Measurements from ENCODE around the gene GSDME. TPM values are rescaled to one million over a fixed set of nuclear protein-coding genes. Genes with fewer than 3 reads are reported as not detected.

Gene GSDME
- total RNA-seq, 4 donors from 2014 or later = 9.0 to 44.0 (median 14.3) TPM

DNA sequence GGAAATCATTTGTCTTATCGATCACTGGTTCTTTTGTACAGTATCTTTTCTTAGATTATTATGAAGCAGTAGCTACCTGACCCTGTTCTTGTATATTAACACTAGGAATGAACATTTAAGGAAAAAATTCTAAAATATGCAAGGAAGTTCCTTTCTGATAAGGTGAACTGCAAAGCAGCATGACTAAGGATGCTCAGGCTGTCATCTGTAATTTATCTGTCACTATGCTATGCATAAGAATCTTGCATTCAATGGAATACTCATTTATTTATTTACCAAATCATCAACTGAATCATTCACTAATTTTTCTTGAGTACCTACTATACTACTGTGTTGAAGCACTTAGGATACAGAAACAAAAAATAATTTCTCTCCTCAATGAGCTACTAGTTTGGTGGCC lies 5.8 kb downstream of the GSDME start:
- TF ChIP-seq, protein P1, sequence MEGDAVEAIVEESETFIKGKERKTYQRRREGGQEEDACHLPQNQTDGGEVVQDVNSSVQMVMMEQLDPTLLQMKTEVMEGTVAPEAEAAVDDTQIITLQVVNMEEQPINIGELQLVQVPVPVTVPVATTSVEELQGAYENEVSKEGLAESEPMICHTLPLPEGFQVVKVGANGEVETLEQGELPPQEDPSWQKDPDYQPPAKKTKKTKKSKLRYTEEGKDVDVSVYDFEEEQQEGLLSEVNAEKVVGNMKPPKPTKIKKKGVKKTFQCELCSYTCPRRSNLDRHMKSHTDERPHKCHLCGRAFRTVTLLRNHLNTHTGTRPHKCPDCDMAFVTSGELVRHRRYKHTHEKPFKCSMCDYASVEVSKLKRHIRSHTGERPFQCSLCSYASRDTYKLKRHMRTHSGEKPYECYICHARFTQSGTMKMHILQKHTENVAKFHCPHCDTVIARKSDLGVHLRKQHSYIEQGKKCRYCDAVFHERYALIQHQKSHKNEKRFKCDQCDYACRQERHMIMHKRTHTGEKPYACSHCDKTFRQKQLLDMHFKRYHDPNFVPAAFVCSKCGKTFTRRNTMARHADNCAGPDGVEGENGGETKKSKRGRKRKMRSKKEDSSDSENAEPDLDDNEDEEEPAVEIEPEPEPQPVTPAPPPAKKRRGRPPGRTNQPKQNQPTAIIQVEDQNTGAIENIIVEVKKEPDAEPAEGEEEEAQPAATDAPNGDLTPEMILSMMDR (IDR thresholded peaks at IDR 0.05; ENCODE audit: low read depth) = no peak

DNA sequence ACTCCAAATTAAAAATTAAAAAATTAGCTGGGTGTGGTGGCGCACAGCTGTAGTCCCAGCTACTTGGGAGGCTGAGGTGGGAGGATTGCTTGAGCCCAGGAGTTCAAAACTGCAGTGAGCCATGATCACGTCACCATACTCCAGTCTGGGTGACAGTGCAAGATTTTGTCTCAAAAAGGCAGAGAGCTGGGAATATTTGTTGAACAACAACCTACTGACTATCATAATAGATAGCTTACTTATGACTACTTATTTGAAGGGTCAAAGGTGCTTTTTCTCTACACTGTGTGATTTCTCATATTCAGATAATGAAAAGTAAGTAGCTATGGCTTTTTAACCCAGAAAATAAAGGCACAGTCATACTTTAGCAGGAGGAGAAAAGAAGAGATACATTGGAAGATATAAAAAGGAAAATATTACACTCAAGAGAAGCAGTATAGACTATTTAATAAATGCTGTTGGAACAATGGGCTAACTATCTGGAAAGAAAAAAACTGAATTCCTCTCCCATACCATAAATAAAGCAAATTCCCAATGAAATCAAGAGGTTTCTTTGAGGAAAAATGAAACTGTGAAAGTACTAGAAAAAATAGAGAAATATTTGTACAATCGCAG lies 6.7 kb downstream of the GSDME start:
- TF ChIP-seq, protein P1 (IDR thresholded peaks at IDR 0.05; ENCODE audit: low read depth) = no peak

DNA sequence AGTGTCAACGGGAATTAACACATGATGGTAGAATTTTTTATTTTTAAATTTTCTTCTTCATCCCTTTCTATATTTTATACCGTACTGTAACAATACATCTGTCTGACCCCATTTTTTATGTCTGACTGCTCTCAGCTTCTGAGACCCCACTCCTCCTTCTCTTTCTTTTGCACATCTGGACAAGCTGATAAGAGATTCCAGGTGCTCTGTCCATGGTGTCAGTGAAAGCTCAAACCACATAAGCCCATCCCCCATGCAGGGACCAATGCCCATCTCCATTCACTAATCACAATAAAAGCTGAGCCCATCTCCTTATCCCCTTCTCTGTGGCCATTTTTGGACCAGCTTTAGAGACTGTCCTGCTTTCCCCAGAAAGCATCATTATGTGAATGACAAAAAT lies 8.7 kb downstream of the GSDME start:
- TF ChIP-seq, protein P1 (IDR thresholded peaks at IDR 0.05; ENCODE audit: low read depth) = no peak

DNA sequence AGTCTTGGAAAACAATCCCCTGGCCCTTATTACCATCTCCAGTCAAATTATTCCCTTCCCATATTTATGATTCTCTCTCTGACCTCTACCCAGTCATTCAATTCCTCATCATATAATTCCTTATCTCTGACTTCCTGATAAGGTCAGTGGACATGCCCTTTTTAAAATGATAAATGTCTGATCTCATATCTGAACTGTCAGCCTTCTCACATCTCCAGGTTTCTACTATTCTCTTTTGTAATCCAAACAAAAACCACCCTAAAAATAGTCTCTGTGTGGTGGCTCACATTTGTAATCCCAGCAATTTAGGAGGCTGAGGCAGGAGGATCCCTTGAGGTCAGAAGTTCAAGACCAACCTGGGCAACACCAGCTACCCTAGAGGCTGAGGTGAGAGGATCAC lies 11.9 kb downstream of the GSDME start:
- TF ChIP-seq, protein P1 (IDR thresholded peaks at IDR 0.05; ENCODE audit: low read depth) = no peak

DNA sequence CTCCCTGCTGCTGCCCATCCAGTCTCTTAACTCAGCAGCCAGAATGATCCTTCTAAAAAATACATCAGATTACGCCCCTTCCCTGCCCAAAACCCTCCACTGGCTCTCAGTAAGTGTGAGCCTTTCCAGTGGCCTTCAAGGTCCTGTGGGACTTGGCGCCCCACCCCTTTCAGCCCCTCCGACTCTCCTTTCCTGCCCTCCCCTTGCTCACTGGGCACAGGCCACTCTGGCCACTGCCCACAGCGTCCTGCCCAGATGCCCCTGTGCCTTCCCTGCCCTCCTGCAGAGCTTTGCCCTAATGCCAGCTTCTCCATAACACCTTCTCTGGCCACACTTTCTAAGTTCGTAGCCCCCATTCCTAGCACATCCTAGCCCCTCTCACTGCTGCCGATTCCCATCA lies 13.8 kb downstream of the GSDME start:
- TF ChIP-seq, protein P1 (IDR thresholded peaks at IDR 0.05; ENCODE audit: low read depth) = no peak

DNA sequence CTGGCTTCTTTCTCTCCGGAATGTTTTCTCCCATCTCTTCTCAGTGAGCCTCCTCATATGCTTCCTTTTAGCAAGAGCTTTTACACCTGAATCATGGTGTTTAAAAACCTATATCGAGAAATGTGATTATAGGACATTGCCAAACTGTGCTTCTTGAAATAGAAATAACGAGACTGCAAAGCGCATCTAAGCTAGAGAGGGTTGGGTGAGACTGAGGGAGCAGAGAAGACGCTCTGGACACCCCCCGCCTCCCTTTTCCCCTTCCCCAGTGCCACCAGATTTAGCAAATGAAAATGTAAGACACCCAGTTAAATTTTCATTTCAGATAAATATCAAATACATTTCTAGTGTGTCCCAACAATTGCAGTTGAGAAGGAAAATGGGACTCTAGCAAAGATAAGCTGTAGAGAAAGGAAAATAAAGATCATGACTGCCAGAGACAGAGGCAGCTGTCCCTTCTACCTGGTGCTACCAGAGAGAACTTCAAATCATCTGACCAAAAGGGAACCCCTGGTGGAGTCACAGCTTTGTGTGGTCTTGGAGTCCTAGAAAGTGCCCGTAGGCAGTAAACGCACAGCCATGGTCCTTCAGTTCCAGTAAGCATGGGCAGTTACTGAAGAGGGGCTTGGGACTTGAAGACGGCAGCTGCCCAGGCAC lies 14.6 kb downstream of the GSDME start:
- TF ChIP-seq, protein P1 (IDR thresholded peaks at IDR 0.05; ENCODE audit: low read depth) = no peak

DNA sequence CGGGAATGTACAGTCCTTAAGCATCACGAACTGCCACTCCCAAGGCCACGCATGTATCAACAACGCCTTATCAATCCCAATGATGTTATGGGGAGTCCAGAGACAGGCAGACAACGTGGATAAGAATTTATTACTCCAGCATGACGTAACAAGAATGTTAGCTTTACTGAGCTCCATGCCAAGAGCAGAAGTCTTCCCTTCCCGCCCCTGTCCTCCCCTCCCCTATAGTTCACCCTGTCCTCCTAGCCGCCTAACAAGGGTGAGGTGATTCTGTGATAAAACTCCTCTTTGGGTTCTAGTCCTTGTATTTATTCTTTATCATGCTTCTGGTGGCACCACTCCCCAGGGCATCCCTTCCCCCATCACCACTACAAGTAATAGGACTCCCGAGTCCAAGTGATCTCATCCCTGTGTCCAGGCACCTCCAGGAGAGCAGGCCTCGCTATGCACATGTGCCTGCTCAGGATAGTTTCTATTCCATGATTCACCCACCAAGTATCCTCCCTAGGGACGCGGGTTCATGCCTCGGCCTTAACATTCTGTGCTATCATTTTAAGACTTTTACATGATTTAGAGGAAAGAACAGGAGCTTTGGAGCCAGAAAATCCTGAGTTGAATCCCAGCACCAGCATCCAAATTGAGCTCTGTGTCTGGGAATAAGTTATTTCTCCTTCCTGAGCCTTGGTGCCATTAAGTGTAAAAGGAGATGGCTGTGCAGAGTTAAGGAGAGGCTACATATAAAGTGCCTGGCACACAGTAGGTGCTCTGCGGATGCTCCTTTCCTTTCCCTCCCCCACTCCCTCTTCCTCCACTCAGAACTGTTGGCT lies 15.4 kb downstream of the GSDME start:
- TF ChIP-seq, protein P1 (IDR thresholded peaks at IDR 0.05; ENCODE audit: low read depth) = no peak
